ENCODE results near the gene MAMDC4.

MAMDC4 gene

GRCh38 chr9:136885950-136886578 is 33.9 kb downstream of the MAMDC4 start, which contains the start of gene TRAF2:
TRAF2 (plus strand) TSS chr9:136886516; CDS start chr9:136898741, 12,225 bp downstream.
- Histone ChIP-seq H3K36me3 (ENCODE audit: control insufficient read depth, insufficient read depth, low read length) (peaks cover 11% of the 10 kb centered on the region), H3K27me3 (replicated peaks; ENCODE audit: control insufficient read depth, insufficient read depth, low read length) (no peaks in the 10 kb centered on the region), H3K4me3 (replicated peaks; ENCODE audit: low read depth, low read length) (peak within 1 kb of the TSS; percentile 93)
- TF ChIP-seq, protein P1, sequence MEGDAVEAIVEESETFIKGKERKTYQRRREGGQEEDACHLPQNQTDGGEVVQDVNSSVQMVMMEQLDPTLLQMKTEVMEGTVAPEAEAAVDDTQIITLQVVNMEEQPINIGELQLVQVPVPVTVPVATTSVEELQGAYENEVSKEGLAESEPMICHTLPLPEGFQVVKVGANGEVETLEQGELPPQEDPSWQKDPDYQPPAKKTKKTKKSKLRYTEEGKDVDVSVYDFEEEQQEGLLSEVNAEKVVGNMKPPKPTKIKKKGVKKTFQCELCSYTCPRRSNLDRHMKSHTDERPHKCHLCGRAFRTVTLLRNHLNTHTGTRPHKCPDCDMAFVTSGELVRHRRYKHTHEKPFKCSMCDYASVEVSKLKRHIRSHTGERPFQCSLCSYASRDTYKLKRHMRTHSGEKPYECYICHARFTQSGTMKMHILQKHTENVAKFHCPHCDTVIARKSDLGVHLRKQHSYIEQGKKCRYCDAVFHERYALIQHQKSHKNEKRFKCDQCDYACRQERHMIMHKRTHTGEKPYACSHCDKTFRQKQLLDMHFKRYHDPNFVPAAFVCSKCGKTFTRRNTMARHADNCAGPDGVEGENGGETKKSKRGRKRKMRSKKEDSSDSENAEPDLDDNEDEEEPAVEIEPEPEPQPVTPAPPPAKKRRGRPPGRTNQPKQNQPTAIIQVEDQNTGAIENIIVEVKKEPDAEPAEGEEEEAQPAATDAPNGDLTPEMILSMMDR (IDR thresholded peaks at IDR 0.05; ENCODE audit: insufficient read depth, low read length, poor library complexity, severe bottlenecking): no peak
- DNase-seq (ENCODE audit: extremely low read depth, insufficient read length): peak; percentile 100

- peaks cover 11% of the 10 kb centered on the region for H3K36me3 ChIP-seq (ENCODE audit: control insufficient read depth, insufficient read depth, low read length)
- H3K27me3 ChIP-seq (replicated peaks; ENCODE audit: control insufficient read depth, insufficient read depth, low read length): no peaks in the 10 kb centered on the region
- H3K4me3 ChIP-seq (replicated peaks; ENCODE audit: low read depth, low read length): peak overlapping the region; percentile 93
- TF ChIP-seq, protein P1 (IDR thresholded peaks at IDR 0.05; ENCODE audit: insufficient read depth, low read length, poor library complexity, severe bottlenecking): no peak
- DNase-seq (ENCODE audit: extremely low read depth, insufficient read length): peak; percentile 61
Measured at GRCh38 chr9:136886610-136887597, 34.8 kb downstream of the MAMDC4 start.

GRCh38 chr9:136888454-136888853 is 36.3 kb downstream of the MAMDC4 start:
- Histone ChIP-seq H3K4me3 (replicated peaks; ENCODE audit: low read depth, low read length) (no peak overlapping the region), H3K27me3 (replicated peaks; ENCODE audit: control insufficient read depth, insufficient read depth, low read length) (no peaks in the 10 kb centered on the region), H3K36me3 (ENCODE audit: control insufficient read depth, insufficient read depth, low read length) (peaks cover 11% of the 10 kb centered on the region)
- TF ChIP-seq, protein P1 (IDR thresholded peaks at IDR 0.05; ENCODE audit: insufficient read depth, low read length, poor library complexity, severe bottlenecking): no peak
- DNase-seq (ENCODE audit: extremely low read depth, insufficient read length): no peak

- H3K36me3 ChIP-seq (ENCODE audit: control insufficient read depth, insufficient read depth, low read length): peaks cover 9% of the 10 kb centered on the region
- TF ChIP-seq, protein P1 (IDR thresholded peaks at IDR 0.05; ENCODE audit: insufficient read depth, low read length, poor library complexity, severe bottlenecking): no peak
- H3K4me3 ChIP-seq (replicated peaks; ENCODE audit: low read depth, low read length): no peak overlapping the region
- H3K27me3 ChIP-seq (replicated peaks; ENCODE audit: control insufficient read depth, insufficient read depth, low read length): no peaks in the 10 kb centered on the region
- DNase-seq (ENCODE audit: extremely low read depth, insufficient read length): no peak
Measured at GRCh38 chr9:136889858-136890257, 37.7 kb downstream of the MAMDC4 start.

DNA sequence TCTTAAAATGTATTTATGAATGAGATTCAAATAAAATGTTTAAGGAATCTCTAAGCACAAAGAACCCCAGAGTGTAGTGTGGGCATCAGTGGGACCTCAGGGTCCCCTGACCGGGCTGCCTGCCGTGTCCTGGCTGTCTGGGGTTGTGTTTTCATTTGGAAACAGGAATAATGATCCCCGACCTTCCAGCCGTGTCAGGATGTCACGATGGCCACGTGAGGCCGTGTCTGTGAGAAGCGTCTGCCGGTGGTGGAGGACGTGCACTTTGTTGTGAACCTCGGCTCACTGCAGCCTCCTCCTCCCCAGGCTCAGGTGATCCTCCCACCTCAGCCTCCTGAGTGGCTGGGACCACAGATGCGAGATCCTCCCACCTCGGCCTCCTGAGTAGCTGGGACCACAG is 38.5 kb downstream of the MAMDC4 start:
- TF ChIP-seq, protein P1 (IDR thresholded peaks at IDR 0.05; ENCODE audit: insufficient read depth, low read length, poor library complexity, severe bottlenecking): no peak
- no peak for DNase-seq (ENCODE audit: extremely low read depth, insufficient read length)
- Histone ChIP-seq H3K4me3 (replicated peaks; ENCODE audit: low read depth, low read length) (no peak overlapping the region), H3K27me3 (replicated peaks; ENCODE audit: control insufficient read depth, insufficient read depth, low read length) (no peaks in the 10 kb centered on the region), H3K36me3 (ENCODE audit: control insufficient read depth, insufficient read depth, low read length) (peaks cover 15% of the 10 kb centered on the region)

Data from GM06990 (cell line).